Bronchial epithelial cell (primary cell): ENCODE results near the gene SAP30BP. TPM values are rescaled to one million over a fixed set of nuclear protein-coding genes. Genes with fewer than 3 reads are reported as not detected.

Experiments used
- DNase-seq: peaks from one replicate; pipeline ENCODE4 v3.0.0-alpha.2; 2010; ENCODE audit warnings: low read depth
- FAIRE-seq: peaks from 2 replicates; lab custom pipeline; 2011; peaks lifted over from hg19 to GRCh38; lab: Jason Lieb, UNC
- H3K27me3 ChIP-seq: 2 replicates; pipeline ENCODE4 v1.5.1; 2011; ENCODE audit warnings: low read length; ENCODE audit not compliant: control insufficient read depth, insufficient read depth
- H3K36me3 ChIP-seq: 2 replicates; pipeline ENCODE4 v1.5.1; 2011; ENCODE audit warnings: low read length; ENCODE audit not compliant: control insufficient read depth, insufficient read depth
- H3K4me3 ChIP-seq: 2 replicates; pipeline ENCODE4 v1.5.1; 2011; ENCODE audit warnings: mild to moderate bottlenecking, low read depth, low read length, control low read depth
- CTCF ChIP-seq: IDR thresholded peaks from 2 replicates; pipeline ENCODE4 v1.5.1; 2011; ENCODE audit warnings: mild to moderate bottlenecking, moderate library complexity, low read length, control low read depth, inconsistent platforms; ENCODE audit not compliant: insufficient read depth, severe bottlenecking
- total RNA-seq: library from RNA; depleted of rRNA; stranded (reverse); fragments of >200 nt; gene quantifications from 2 replicates; pipeline ENCODE4 v1.2.1, GENCODE V29; 2014

Gene SAP30BP
- total RNA-seq, 1 donor from 2014 or later: 58.4 TPM

DNA sequence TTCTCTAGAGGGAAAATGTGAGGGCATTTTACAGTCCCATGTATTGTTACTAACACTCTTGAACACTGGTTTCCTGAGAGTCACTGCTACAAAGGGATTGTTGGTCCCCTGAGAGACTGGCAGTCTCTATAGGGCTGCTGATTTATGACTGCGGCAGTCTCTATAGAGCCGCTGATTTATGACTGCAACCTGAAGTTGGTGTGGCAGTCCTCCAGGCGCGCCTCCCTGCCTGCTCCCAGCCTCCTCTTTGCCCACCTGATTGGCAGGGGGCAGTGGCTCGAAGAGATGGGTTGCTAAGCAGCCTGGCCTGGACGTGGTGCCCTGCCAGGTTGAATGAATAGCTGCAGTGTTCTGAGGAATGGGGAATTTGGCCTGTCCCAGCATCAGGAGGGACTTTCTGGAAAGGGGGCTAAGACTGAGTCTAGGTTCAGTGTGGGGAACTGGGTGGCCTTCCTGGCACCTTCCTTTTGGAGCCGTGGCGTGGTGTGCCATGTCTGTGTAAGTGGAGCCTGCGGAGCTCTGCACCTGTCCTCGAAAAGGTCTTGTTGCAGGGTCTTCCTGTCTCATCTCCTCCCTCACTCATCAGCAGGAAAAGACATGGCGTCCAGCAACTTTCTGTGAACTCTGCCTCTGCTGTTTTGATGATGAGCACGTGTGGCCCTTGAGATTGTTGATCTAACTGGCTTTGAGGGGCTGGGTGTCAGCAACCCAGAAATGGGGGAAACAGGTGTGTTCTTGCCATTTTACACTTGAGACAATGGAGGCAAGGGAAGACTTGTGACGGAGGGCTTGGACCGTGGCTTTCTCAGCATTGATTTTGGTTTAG is 24.9 kb downstream of the SAP30BP start:
- Histone ChIP-seq H3K27me3 (no peaks in the 10 kb centered on the region), H3K36me3 (peaks cover 8% of the 10 kb centered on the region), H3K4me3 (no peak overlapping the region)
- no peak for FAIRE-seq
- no peak for TF ChIP-seq CTCF
- DNase-seq: no peak

GRCh38 chr17:75692976-75693375 is 25.8 kb downstream of the SAP30BP start:
- H3K4me3 ChIP-seq: no peak overlapping the region
- DNase-seq: no peak
- FAIRE-seq: no peak
- H3K36me3 ChIP-seq: peaks cover 8% of the 10 kb centered on the region
- no peak for TF ChIP-seq CTCF
- H3K27me3 ChIP-seq: no peaks in the 10 kb centered on the region

DNA sequence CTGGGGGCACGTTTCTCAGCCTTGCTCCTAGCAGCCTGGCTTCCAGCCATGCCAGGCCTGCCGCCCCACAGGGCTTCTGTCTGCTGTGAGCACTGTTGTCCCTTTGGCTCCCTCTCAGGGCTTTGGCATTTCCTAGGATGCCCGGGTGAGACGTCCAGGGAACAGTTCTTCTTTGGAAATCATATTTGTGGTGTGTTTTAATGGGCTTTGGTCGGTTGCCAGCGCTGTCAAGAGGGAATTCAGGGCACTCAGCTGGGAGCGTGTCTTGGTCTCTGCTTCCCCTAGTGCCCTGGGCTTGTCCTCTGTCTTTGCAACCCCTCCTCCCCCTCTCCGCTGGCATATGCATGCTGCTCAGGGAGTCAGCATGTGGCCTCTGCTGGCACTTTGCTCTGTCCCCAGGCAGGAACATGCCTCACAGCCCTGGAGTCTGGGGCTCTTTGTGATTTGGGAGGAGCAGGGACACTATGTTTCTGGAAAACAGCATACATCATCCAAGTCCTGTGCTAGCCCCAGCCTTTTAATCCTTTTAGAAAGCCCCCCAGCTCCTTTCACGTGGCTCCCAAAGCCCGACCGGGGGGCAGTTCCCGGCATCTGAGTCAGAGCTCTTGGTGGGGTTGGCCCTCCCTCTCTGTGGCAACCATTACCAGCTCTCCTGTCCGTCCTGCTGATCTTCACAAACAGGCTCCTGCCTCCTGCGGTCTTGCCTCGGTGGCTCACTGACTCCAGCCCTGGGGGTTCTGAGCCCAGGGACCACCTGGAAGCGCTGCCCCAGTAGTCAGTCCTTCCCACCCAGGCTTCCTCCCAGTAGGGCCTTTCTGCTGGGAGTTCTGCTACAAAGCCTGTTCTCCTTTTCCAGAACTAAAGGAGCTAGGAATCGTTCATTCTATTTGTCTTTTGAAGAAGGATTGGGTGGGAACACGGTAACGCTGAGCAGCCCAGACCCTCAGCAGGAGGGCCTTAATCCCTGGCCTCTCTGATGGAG is 26.7 kb downstream of the SAP30BP start:
- peak; percentile 17 for TF ChIP-seq CTCF
- peaks cover 8% of the 10 kb centered on the region for H3K36me3 ChIP-seq
- DNase-seq (peak; percentile 57), FAIRE-seq (no peak)
- no peak overlapping the region for H3K4me3 ChIP-seq
- H3K27me3 ChIP-seq: no peaks in the 10 kb centered on the region

DNA sequence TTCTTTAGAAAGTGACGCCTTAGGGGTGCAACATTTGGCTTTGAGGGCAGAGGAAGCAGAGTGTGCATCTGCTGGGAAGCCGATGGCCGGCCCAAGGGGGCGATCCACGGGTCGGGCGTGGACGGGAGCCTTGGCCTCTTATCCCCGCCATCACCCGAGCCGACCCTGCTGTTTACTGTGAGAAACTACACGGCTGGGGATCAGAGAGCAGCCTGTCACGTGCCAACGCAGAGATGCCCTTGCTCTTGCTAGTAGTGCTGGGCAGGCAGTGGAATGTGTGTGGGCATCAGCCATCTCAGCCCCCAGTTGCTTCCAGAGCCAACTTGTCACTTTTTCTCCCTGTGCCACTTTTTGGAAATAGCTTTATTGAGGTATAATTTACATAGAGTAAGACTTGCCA is 27.4 kb downstream of the SAP30BP start:
- Histone ChIP-seq H3K36me3 (peaks cover 8% of the 10 kb centered on the region), H3K4me3 (no peak overlapping the region), H3K27me3 (no peaks in the 10 kb centered on the region)
- no peak for FAIRE-seq
- DNase-seq: no peak
- TF ChIP-seq CTCF: no peak

DNA sequence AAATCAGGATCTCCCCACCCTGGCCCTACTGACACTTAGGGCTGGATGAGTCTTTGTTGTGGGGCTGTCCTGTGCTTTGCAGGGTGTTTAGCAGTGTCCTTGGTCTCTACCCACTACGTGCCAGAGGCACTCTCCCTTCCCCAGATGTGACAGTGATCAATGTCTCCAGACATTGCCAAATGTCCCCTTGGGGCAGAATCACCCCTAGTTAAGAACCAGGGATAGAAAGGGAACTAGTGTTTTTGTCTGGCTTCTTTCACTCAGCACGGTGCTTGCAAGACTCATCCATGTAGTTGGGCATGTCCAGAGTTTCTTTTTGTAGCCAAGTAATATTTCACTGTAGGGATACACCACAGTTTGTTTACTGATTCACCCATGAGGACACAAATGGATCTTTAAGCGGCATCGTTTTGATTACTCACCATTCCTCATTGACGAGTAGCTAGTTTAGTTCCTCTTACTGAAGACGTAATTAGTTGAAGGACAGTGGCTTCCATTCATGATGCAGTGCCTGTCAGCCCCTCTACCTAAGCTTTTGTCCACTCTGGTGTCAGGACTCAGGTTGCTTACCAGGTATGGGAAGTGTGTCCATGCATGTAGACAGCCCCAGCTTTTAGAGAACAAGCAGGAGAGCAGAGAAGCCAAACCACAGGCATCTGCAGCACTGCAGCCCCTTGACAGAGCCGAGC is 28.1 kb downstream of the SAP30BP start:
- Histone ChIP-seq H3K27me3 (no peaks in the 10 kb centered on the region), H3K36me3 (peaks cover 8% of the 10 kb centered on the region), H3K4me3 (no peak overlapping the region)
- peak; percentile 87 for FAIRE-seq
- no peak for TF ChIP-seq CTCF
- peak; percentile 91 for DNase-seq
